ENCODE results near the gene S100A5. TPM values are rescaled to one million over a fixed set of nuclear protein-coding genes. Genes with fewer than 3 reads are reported as not detected.
"Not testable (repeated sequence)": the region's sequence is repeated elsewhere in the genome, so short reads cannot be mapped to it uniquely, and the experiment has no call there.

The S100A5 gene, protein sequence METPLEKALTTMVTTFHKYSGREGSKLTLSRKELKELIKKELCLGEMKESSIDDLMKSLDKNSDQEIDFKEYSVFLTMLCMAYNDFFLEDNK
- total RNA-seq (ENCODE audit: unreplicated experiment), result not detected
- long read RNA-seq, result 0 reads

DNA sequence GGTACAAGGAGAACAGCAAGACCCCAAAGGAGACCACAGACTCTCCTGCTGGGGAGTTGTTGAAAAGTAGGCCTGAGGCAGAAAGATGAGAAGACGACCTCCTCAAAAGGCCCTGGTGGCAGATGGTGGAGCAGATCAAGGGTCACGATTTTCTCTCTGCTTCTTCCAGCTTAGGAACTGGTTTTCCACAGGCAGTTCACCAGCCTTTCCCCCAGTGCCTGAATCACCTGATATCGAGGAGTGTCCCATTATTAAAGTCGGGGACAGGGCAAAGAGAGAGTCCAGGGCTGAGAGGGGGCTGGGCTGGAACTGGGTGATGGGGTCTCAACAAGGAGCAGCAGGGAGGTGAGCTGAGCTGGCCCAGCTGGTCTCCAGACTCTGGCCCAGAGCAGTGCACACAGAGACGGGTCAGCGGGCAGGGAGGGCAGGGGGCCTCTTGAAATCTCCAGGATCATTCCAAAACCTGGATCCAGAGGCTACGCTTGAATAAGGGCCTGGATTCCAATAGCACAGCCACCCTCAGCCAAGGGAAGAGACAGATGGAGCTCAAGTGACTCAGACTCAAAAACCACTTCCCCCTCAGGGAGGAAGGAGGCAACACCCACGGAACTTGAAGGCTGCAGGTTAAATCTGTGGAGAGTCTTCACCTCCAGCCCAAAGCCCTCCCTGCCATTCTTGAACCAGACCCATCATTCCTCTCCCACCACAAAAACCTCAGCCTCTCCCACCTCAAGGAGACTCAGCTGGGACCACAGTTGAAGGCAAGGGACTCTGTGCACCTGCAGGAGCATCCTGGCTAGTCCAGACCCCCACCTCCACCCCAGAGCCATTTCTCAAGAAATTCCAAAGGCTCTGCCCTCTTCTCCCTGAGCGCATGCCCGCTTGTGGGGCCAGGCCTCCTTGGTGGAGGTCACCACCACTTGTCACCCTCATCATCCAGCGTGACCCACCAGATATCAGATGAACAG lies at the start of gene S100A5:
S100A5 (minus strand) TSS at position 541 of the 968 bp plus-strand sequence. CDS start 743 bp downstream, outside the sequence.
- H3K4me3 Mint-ChIP-seq (ENCODE audit: unreplicated experiment), result peak within 1 kb of the TSS; percentile 49
- H3K4me1 Mint-ChIP-seq (ENCODE audit: low read depth, unreplicated experiment), result peaks cover 29% of the 10 kb centered on the region
- H3K27ac Mint-ChIP-seq (ENCODE audit: unreplicated experiment), result peak within 1 kb of the TSS; percentile 38
- peaks cover 10% of the 10 kb centered on the region for H3K27me3 Mint-ChIP-seq (ENCODE audit: unreplicated experiment)
- no peak for DNase-seq
- H3K9me3 Mint-ChIP-seq (ENCODE audit: unreplicated experiment), result peaks cover 2% of the 10 kb centered on the region
- TF ChIP-seq, protein P1, sequence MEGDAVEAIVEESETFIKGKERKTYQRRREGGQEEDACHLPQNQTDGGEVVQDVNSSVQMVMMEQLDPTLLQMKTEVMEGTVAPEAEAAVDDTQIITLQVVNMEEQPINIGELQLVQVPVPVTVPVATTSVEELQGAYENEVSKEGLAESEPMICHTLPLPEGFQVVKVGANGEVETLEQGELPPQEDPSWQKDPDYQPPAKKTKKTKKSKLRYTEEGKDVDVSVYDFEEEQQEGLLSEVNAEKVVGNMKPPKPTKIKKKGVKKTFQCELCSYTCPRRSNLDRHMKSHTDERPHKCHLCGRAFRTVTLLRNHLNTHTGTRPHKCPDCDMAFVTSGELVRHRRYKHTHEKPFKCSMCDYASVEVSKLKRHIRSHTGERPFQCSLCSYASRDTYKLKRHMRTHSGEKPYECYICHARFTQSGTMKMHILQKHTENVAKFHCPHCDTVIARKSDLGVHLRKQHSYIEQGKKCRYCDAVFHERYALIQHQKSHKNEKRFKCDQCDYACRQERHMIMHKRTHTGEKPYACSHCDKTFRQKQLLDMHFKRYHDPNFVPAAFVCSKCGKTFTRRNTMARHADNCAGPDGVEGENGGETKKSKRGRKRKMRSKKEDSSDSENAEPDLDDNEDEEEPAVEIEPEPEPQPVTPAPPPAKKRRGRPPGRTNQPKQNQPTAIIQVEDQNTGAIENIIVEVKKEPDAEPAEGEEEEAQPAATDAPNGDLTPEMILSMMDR (IDR thresholded peaks at IDR 0.05; ENCODE audit: partially characterized antibody, unreplicated experiment), result no peak
- H3K36me3 Mint-ChIP-seq (ENCODE audit: unreplicated experiment), result no peaks in the 10 kb centered on the region

DNA sequence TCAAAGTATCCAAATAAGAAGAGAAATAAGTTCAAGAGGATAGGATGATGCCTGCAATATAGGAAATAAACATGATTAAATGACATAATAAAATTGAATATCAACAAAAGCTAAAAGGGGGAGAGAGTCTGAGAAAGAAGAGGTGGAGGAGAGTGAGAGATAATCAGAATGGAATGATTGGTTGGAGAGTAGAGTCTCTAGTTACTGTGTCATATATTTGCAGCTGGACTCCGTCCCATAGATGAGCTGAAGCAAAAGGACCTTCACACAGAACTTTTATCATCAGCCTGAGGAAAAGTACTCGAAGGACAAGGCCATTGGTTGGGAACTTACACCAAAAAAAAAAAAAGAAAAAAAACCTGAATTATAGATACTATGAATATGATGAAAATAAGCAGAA lies 47.7 kb upstream of the S100A5 start:
- H3K4me3 Mint-ChIP-seq (ENCODE audit: unreplicated experiment), result no peak overlapping the region
- no peak for DNase-seq
- peaks cover 22% of the 10 kb centered on the region for H3K4me1 Mint-ChIP-seq (ENCODE audit: low read depth, unreplicated experiment)
- peaks cover 1% of the 10 kb centered on the region for H3K9me3 Mint-ChIP-seq (ENCODE audit: unreplicated experiment)
- TF ChIP-seq, protein P1 (IDR thresholded peaks at IDR 0.05; ENCODE audit: partially characterized antibody, unreplicated experiment), result no peak
- no peaks in the 10 kb centered on the region for H3K27me3 Mint-ChIP-seq (ENCODE audit: unreplicated experiment)
- H3K36me3 Mint-ChIP-seq (ENCODE audit: unreplicated experiment), result no peaks in the 10 kb centered on the region
- no peak overlapping the region for H3K27ac Mint-ChIP-seq (ENCODE audit: unreplicated experiment)

DNA sequence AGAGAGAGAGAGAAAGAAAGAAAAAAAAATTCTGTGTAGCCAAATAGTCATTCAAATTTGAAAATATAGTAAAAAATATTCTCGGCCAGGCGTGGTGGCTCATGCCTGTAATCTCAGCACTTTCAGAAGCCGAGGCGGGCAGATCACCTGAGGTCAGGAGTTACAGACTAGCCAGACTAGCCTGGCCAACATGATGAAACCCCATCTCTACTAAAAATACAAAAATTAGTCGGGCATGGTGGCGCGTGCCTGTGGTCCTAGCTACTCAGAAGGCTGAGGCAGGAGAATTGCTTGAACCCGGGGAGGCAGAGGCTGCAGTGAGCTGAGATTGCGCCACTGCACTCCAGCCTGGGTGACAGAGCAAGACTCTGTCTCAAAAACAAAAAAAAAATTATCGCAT lies 47.3 kb upstream of the S100A5 start:
- peaks cover 22% of the 10 kb centered on the region for H3K4me1 Mint-ChIP-seq (ENCODE audit: low read depth, unreplicated experiment)
- H3K9me3 Mint-ChIP-seq (ENCODE audit: unreplicated experiment); H3K4me3 Mint-ChIP-seq (ENCODE audit: unreplicated experiment); DNase-seq; H3K36me3 Mint-ChIP-seq (ENCODE audit: unreplicated experiment); H3K27ac Mint-ChIP-seq (ENCODE audit: unreplicated experiment); H3K27me3 Mint-ChIP-seq (ENCODE audit: unreplicated experiment): not testable (repeated sequence)

DNA sequence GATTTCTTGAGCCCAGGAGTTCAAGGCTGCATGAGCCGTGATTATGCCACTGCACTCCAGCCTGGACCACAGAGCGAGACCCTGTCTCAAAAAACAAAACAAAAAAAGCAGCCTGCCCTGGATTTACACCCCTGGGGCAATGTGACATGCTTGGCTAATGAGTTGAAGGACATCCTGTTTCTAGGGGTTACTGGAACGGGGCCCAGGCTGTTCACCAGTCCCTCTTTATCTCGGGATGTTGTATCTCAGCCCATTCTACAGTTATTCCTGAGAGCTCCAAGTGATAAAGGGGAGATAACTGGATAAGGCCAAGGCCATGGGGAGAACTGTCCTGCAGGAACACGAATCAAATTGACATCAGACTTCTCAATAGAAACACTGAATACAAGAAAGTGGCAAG lies 46.6 kb upstream of the S100A5 start:
- no peaks in the 10 kb centered on the region for H3K27me3 Mint-ChIP-seq (ENCODE audit: unreplicated experiment)
- no peak for DNase-seq
- H3K4me3 Mint-ChIP-seq (ENCODE audit: unreplicated experiment), result no peak overlapping the region
- no peaks in the 10 kb centered on the region for H3K36me3 Mint-ChIP-seq (ENCODE audit: unreplicated experiment)
- peaks cover 1% of the 10 kb centered on the region for H3K9me3 Mint-ChIP-seq (ENCODE audit: unreplicated experiment)
- TF ChIP-seq, protein P1 (IDR thresholded peaks at IDR 0.05; ENCODE audit: partially characterized antibody, unreplicated experiment), result no peak
- H3K27ac Mint-ChIP-seq (ENCODE audit: unreplicated experiment), result no peak overlapping the region
- H3K4me1 Mint-ChIP-seq (ENCODE audit: low read depth, unreplicated experiment), result peaks cover 17% of the 10 kb centered on the region

DNA sequence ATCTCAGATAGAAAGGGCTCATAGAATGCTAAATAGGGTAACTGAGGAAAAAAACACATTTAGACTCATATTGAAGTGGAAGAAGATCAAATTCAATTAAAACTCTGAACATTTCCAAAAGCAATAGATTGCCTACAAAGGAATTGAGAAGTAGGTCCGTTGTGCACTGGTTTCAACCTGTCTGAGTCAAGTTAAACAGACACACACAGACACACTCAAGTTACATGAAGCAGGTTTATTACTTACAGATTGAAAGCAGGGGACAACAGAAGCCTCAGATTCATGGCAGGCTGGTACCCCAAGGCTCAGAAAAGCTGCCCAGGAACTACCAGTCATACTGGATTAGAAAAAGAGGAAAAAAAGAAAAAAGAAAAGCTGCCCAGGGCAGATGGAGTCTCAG lies 45.6 kb upstream of the S100A5 start:
- no peak for DNase-seq
- Mint-ChIP-seq H3K27me3 (ENCODE audit: unreplicated experiment) (no peaks in the 10 kb centered on the region), H3K36me3 (ENCODE audit: unreplicated experiment) (no peaks in the 10 kb centered on the region), H3K9me3 (ENCODE audit: unreplicated experiment) (peaks cover 1% of the 10 kb centered on the region), H3K4me3 (ENCODE audit: unreplicated experiment) (no peak overlapping the region), H3K4me1 (ENCODE audit: low read depth, unreplicated experiment) (peaks cover 17% of the 10 kb centered on the region), H3K27ac (ENCODE audit: unreplicated experiment) (peak overlapping the region; percentile 63)
- TF ChIP-seq, protein P1 (IDR thresholded peaks at IDR 0.05; ENCODE audit: partially characterized antibody, unreplicated experiment), result no peak

Measured in glutamatergic neuron (in vitro differentiated cells).